HG03521 (cell line): ENCODE results near the gene TUSC7.

Source experiments
- ATAC-seq: cut with Tn5 transposase; IDR thresholded peaks from one replicate; pipeline ENCODE4 v1.9.1; 2021; ENCODE audit warnings: mild to moderate bottlenecking, moderate library complexity; ENCODE audit not compliant: unreplicated experiment

Gene TUSC7

GRCh38 chr3:116709479-116709878 is at the start of gene TUSC7:
Gene TUSC7 (plus strand): TSS chr3:116709779.
- ATAC-seq = no peak

GRCh38 chr3:116661196-116661595 is 48.4 kb upstream of the TUSC7 start:
- ATAC-seq = no peak

GRCh38 chr3:116663161-116664110 is 46.1 kb upstream of the TUSC7 start:
- no peak for ATAC-seq

- ATAC-seq = no peak
These were observed 42.3 kb upstream of the TUSC7 start for GRCh38 chr3:116667324-116667723.

- no peak for ATAC-seq
These were observed 41.8 kb upstream of the TUSC7 start for GRCh38 chr3:116667791-116668190.

GRCh38 chr3:116669576-116669975 is 40.0 kb upstream of the TUSC7 start:
- no peak for ATAC-seq

- no peak for ATAC-seq
These were observed 38.4 kb upstream of the TUSC7 start for GRCh38 chr3:116671151-116671550.

- ATAC-seq = no peak
These were observed 30.7 kb upstream of the TUSC7 start for GRCh38 chr3:116678853-116679252.

GRCh38 chr3:116691041-116691440 is 18.5 kb upstream of the TUSC7 start:
- ATAC-seq = no peak

GRCh38 chr3:116701070-116701469 is 8.5 kb upstream of the TUSC7 start:
- ATAC-seq = no peak

GRCh38 chr3:116702334-116702733 is 7.2 kb upstream of the TUSC7 start:
- no peak for ATAC-seq

GRCh38 chr3:116707531-116707930 is 2.0 kb upstream of the TUSC7 start:
- ATAC-seq = no peak

GRCh38 chr3:116716490-116716889 is 6.9 kb downstream of the TUSC7 start:
- no peak for ATAC-seq

GRCh38 chr3:116717566-116717965 is 8.0 kb downstream of the TUSC7 start:
- no peak for ATAC-seq

GRCh38 chr3:116728454-116728853 is 18.9 kb downstream of the TUSC7 start:
- no peak for ATAC-seq

- no peak for ATAC-seq
These were observed 24.7 kb downstream of the TUSC7 start for GRCh38 chr3:116734243-116734642.

- no peak for ATAC-seq
These were observed 30.1 kb downstream of the TUSC7 start for GRCh38 chr3:116739678-116740077.

- no peak for ATAC-seq
These were observed 30.7 kb downstream of the TUSC7 start for GRCh38 chr3:116740293-116740692.

- no peak for ATAC-seq
These were observed 31.9 kb downstream of the TUSC7 start for GRCh38 chr3:116741467-116741866.

GRCh38 chr3:116743062-116743461 is 33.5 kb downstream of the TUSC7 start:
- ATAC-seq = no peak

GRCh38 chr3:116749388-116749787 is 39.8 kb downstream of the TUSC7 start:
- no peak for ATAC-seq

- no peak for ATAC-seq
These were observed 47.7 kb downstream of the TUSC7 start for GRCh38 chr3:116757315-116757714.

- ATAC-seq = no peak
These were observed 49.7 kb downstream of the TUSC7 start for GRCh38 chr3:116759316-116759715.
